Measurements from ENCODE around the gene DCAF17. TPM values are rescaled to one million over a fixed set of nuclear protein-coding genes. Genes with fewer than 3 reads are reported as not detected.
A peak's percentile ranks its signal among the peaks of the same experiment; 100 is the strongest.

DCAF17 gene
- total RNA-seq, 1 donor from 2014 or later, result 23.1 TPM

GRCh38 chr2:171431677-171432167 lies 2.3 kb upstream of the DCAF17 start:
- H3K27me3 Mint-ChIP-seq (ENCODE audit: low read depth), result no peaks in the 10 kb centered on the region
- no peak for TF ChIP-seq CTCF (IDR thresholded peaks at IDR 0.05; ENCODE audit: unreplicated experiment)
- peaks cover 9% of the 10 kb centered on the region for H3K36me3 Mint-ChIP-seq
- no peak for DNase-seq (ENCODE audit: low spot score in 2 of 2, unreplicated experiment in 2 of 2)
- H3K9me3 Mint-ChIP-seq, result no peaks in the 10 kb centered on the region
- H3K4me3 Mint-ChIP-seq, result peak overlapping the region; percentile 87
- H3K4me1 Mint-ChIP-seq, result peaks cover 36% of the 10 kb centered on the region
- peak overlapping the region; percentile 89 for H3K27ac Mint-ChIP-seq

- DNase-seq (ENCODE audit: low spot score in 2 of 2, unreplicated experiment in 2 of 2), result no peak
- H3K27me3 Mint-ChIP-seq (ENCODE audit: low read depth), result no peaks in the 10 kb centered on the region
- H3K4me1 Mint-ChIP-seq, result peaks cover 36% of the 10 kb centered on the region
- TF ChIP-seq CTCF (IDR thresholded peaks at IDR 0.05; ENCODE audit: unreplicated experiment), result no peak
- no peaks in the 10 kb centered on the region for H3K9me3 Mint-ChIP-seq
- peak overlapping the region; percentile 89 for H3K27ac Mint-ChIP-seq
- peak overlapping the region; percentile 87 for H3K4me3 Mint-ChIP-seq
- H3K36me3 Mint-ChIP-seq, result peaks cover 11% of the 10 kb centered on the region
Observed at GRCh38 chr2:171432206-171432968, 1.6 kb upstream of the DCAF17 start.

- no peak for DNase-seq (ENCODE audit: low spot score in 2 of 2, unreplicated experiment in 2 of 2)
- Mint-ChIP-seq H3K9me3 (no peaks in the 10 kb centered on the region), H3K4me1 (peaks cover 36% of the 10 kb centered on the region), H3K27ac (peak overlapping the region; percentile 89), H3K36me3 (peaks cover 18% of the 10 kb centered on the region), H3K27me3 (ENCODE audit: low read depth) (no peaks in the 10 kb centered on the region), H3K4me3 (peak overlapping the region; percentile 87)
- TF ChIP-seq CTCF (IDR thresholded peaks at IDR 0.05; ENCODE audit: unreplicated experiment), result no peak
Observed at GRCh38 chr2:171432969-171433762, 860 bp upstream of the DCAF17 start.

GRCh38 chr2:171433763-171434012 lies 338 bp upstream of the DCAF17 start, which contains the start of gene METTL8:
METTL8 (minus strand) TSS chr2:171433990; CDS start chr2:171392185, 41,805 bp downstream.
- Mint-ChIP-seq H3K4me3 (peak within 1 kb of the TSS; percentile 87), H3K27ac (peak within 1 kb of the TSS; percentile 92), H3K4me1 (peaks cover 36% of the 10 kb centered on the region), H3K27me3 (ENCODE audit: low read depth) (no peaks in the 10 kb centered on the region), H3K9me3 (no peaks in the 10 kb centered on the region), H3K36me3 (peaks cover 21% of the 10 kb centered on the region)
- no peak for TF ChIP-seq CTCF (IDR thresholded peaks at IDR 0.05; ENCODE audit: unreplicated experiment)
- DNase-seq (ENCODE audit: low spot score in 2 of 2, unreplicated experiment in 2 of 2), result no peak

- Mint-ChIP-seq H3K36me3 (peaks cover 35% of the 10 kb centered on the region), H3K27ac (no peak overlapping the region), H3K4me3 (no peak overlapping the region), H3K27me3 (ENCODE audit: low read depth) (no peaks in the 10 kb centered on the region), H3K9me3 (no peaks in the 10 kb centered on the region), H3K4me1 (peaks cover 26% of the 10 kb centered on the region)
- TF ChIP-seq CTCF (IDR thresholded peaks at IDR 0.05; ENCODE audit: unreplicated experiment), result no peak
- no peak for DNase-seq (ENCODE audit: low spot score in 2 of 2, unreplicated experiment in 2 of 2)
Observed at GRCh38 chr2:171436307-171436706, 2.3 kb downstream of the DCAF17 start.
